HG02885 (cell line): ENCODE measurements around the gene RFX3.
A peak's percentile ranks its signal among the peaks of the same experiment; 100 is the strongest.

ENCODE experiments used
- ATAC-seq: cut with Tn5 transposase; IDR thresholded peaks from one replicate; pipeline ENCODE4 v1.9.1; 2021; ENCODE audit warnings: mild to moderate bottlenecking; ENCODE audit not compliant: unreplicated experiment, poor library complexity

Gene RFX3

GRCh38 chr9:3515405-3515804 lies 10.4 kb downstream of the RFX3 start:
- no peak for ATAC-seq

- no peak for ATAC-seq
Measured at GRCh38 chr9:3514786-3515185, 11.0 kb downstream of the RFX3 start.

- ATAC-seq = no peak
Measured at GRCh38 chr9:3513265-3513818, 12.5 kb downstream of the RFX3 start.

GRCh38 chr9:3511551-3511950 lies 14.2 kb downstream of the RFX3 start:
- no peak for ATAC-seq

- no peak for ATAC-seq
Measured at GRCh38 chr9:3510796-3511195, 15.0 kb downstream of the RFX3 start.

- ATAC-seq = no peak
Measured at GRCh38 chr9:3509926-3510325, 15.9 kb downstream of the RFX3 start.

- peak; percentile 40 for ATAC-seq
Measured at GRCh38 chr9:3508521-3509291, 17.1 kb downstream of the RFX3 start.

GRCh38 chr9:3508078-3508431 lies 17.7 kb downstream of the RFX3 start:
- peak; percentile 30 for ATAC-seq

GRCh38 chr9:3507395-3508077 lies 18.3 kb downstream of the RFX3 start:
- peak; percentile 73 for ATAC-seq

- no peak for ATAC-seq
Measured at GRCh38 chr9:3506164-3506563, 19.6 kb downstream of the RFX3 start.

- ATAC-seq = no peak
Measured at GRCh38 chr9:3502560-3503398, 23.0 kb downstream of the RFX3 start.

- ATAC-seq = peak; percentile 62
Measured at GRCh38 chr9:3500044-3500443, 25.8 kb downstream of the RFX3 start.

GRCh38 chr9:3498691-3499090 lies 27.1 kb downstream of the RFX3 start:
- ATAC-seq = no peak

- ATAC-seq = no peak
Measured at GRCh38 chr9:3497857-3498256, 27.9 kb downstream of the RFX3 start.

- no peak for ATAC-seq
Measured at GRCh38 chr9:3497401-3497800, 28.4 kb downstream of the RFX3 start.

- no peak for ATAC-seq
Measured at GRCh38 chr9:3495855-3496254, 29.9 kb downstream of the RFX3 start.

GRCh38 chr9:3492214-3492613 lies 33.6 kb downstream of the RFX3 start:
- no peak for ATAC-seq

GRCh38 chr9:3491450-3491849 lies 34.4 kb downstream of the RFX3 start:
- ATAC-seq = no peak

- no peak for ATAC-seq
Measured at GRCh38 chr9:3490957-3491356, 34.8 kb downstream of the RFX3 start.

GRCh38 chr9:3482578-3482977 lies 43.2 kb downstream of the RFX3 start:
- no peak for ATAC-seq

- ATAC-seq = no peak
Measured at GRCh38 chr9:3480353-3480655, 45.5 kb downstream of the RFX3 start.
